ENCODE data around the gene MAN2B2.
"Not testable (repeated sequence)": the region's sequence is repeated elsewhere in the genome, so short reads cannot be mapped to it uniquely, and the experiment has no call there.

MAN2B2 gene

DNA sequence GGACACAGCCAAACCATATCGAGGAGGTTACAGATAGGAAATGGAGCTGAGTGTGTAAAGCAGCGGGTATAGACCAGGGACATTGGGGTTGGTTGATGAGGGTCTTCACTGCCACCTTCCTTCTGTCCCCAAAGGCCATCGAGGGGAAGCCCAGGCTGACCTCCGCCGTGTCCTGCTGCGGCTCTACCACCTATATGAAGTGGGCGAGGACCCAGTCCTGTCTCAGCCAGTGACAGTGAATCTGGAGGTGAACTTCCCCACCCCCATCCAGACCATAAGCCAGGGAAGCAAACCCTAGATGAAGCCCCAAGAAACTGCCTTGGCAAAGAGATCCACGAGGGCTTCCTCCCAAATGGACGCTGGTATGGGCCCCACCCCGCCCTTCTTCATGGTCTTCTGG is 42.3 kb downstream of the MAN2B2 start:
- no peak for DNase-seq (ENCODE audit: low read depth)

DNA sequence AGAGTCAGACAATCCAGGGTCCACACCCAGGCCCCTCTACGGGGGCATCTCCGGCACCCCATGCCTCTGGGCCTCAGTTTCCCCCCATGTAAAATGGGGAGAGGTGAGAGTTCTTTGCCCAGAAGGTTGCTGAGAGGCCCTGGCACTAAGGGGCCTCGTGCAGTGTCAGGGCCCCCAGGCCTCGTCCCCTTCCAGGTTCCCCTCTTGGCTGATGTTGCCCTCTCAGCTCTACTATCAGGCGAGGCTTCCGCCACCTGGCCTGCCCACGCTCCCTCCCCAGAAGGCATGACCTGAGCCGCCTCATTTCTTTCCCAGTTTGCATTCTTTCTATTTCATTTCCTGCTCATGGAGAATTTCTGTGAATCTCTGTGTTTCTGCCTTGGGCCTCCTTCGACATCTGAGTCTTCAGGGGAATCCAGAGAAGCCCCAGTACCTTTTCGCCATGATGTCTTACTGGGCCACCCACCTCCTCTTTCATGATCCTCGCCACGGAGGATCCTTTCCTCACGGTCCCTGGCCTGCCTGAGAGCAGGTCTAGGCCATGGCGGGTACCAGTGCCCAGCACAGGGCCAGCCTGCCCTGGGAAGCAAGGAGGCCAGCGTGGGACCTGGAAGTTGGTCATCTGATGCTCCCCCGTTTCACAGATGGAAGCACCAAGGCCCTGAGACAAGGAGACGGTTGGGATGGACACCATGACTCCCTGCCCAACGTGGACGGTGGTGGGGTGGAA is 43.6 kb downstream of the MAN2B2 start:
- no peak for DNase-seq (ENCODE audit: low read depth)

DNA sequence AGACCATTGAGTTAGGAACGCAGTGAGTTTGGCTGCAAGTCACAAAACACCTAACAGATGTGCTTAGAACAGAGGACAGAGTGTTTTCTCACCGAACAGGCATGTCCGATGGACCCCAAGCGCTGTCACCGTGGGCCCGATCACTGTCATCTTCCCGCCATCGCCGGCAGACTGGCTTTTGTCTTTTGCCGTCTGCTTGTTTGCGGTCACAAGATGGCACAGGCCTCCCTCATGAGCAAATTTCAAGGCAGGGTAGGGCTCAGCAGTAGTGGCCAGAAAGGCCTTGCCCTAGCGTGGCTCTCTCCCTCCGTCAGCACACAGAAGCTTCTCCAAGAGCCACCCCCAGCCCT is 44.1 kb downstream of the MAN2B2 start:
- DNase-seq (ENCODE audit: low read depth) = no peak

DNA sequence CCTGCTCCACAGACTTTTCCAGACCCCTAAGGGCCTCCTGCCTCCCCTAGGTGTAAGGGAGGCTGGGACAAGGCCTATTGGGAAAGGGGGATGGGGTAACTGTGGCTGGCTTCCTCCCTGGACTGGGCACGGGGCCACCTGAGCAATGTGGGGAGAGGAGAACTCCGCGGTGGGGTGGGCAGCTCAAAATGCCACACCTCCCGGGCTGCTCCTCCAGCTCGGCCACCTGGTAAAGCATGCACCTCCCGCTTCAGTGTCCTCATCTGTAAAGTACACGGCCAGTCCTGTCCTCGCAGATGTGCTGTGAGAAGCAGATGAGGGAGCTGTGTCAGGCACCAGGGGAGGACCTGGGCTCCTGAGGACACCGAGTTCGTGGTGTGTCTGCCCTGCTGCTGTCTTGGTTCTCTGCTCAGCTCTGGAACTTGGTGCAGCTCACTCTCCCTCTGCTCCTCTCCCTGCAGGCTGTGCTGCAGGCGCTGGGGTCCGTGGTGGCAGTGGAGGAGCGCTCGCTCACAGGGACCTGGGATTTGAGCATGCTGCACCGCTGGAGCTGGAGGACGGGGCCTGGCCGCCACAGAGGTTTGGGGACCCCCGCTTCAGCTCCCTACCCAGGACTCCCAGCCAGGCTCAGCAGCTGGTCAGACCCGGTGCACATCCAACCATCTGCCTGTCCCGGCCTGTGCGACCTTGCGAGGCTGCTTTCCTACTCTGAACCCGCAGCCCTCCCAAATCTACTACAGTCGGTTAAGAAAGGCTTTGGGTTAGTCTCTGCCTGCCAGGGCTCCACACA is 44.7 kb downstream of the MAN2B2 start:
- no peak for DNase-seq (ENCODE audit: low read depth)

DNA sequence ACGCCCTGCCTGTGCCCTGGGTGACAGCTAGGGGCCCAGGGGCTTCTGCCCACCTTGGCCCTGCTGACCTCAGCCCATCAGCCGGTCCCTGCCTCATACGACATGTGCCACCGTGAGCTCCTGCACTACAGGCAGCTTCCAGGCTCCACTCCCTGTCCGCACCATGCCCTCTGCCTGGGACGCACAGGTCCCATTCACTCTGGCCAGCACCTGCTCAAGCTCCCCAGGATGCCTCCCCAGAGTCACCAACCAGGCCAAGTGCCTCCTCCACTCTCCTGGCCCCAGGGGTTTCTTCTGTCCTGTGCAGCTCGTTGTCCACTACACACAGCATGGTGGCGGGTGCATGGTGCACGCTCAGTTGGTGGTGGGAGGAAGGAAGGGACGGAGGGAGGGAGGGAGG is 45.3 kb downstream of the MAN2B2 start:
- DNase-seq (ENCODE audit: low read depth) = no peak

DNA sequence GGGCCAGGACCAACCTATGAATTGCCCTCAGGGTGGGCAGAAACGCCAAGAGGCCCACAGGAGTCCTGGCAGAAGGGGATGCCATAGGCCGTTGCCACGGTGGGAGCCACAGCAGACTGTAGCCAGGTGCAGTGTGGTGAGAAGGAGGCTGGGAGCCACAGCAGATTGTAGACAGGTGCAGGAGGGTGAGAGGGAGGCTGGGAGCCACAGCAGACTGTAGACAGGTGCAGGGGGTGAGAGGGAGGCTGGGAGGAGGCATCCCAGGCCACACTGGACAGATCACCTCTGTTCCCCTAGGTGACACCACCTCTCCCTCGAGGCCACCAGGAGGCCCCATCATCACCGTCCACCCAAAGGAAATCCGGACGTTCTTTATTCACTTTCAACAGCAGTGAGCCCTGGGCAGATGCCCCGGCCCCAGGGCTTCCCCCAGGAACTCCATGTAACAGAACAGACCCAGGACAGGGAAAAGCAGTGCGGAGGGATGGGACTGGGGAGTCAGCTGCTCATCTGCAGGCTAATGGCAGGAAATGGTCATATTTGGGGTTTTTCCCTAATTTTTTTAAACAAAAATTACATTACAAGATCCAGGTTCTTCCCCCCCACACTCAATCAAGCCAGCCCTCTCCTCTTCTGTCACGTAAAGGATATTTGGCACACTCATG is 46.0 kb downstream of the MAN2B2 start:
- no peak for DNase-seq (ENCODE audit: low read depth)

DNA sequence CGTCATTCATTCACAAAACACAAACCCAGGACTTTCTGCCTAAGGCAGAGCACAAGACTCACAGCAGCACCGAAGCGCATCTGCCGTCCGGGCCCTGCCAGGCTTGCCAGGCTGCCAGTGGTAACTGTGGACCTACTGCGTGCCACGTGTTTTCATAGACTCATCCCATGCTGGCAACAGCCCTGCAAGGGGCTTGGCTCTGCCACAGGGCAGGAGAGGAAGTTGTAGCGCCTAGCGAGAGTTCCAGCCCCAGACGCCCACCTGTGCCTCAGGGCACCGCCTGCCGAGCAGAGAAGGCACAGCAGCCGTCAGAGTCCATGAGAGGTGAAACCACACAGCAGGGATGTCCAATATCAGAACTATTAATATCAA is 46.6 kb downstream of the MAN2B2 start:
- no peak for DNase-seq (ENCODE audit: low read depth)

DNA sequence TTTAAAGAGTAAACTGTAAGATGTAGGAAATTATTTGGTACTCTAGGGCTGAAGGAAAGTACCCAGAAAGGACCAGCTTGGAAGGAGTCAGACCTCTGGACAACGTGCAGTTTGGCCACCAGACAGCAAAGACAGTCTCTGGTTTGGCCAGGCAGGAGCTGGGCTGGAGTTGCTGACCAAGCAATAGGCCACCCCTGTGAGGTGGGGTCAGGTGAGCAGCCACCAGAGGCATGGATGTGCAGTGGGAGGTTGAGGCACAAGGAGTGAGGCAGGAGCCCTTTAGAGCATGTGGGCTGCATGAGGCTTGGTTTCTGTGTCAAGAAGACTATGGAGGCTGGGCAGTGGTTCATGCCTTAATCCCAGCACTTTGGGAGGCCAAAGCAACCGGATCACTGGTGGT is 47.8 kb downstream of the MAN2B2 start:
- no peak for DNase-seq (ENCODE audit: low read depth)

DNA sequence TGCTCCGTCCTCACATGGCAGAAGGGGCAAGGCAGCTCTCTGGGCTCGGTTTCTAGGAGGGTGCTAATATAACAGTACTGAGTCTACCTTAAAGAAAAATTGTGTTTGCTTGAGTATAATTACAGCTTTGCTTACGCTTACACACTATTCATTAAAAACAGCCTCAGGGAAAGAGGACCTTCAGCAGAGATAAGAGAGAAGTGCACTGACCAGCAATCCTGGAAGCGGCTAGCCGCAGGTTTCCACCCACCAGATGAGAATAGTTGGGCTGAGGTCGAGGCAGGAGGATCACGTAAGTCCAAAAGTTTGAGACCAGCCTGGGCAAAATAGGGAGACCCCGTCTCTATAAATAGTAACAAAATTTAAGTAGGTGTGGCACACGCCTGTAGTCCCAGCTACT is 50.3 kb downstream of the MAN2B2 start:
- no peak for DNase-seq (ENCODE audit: low read depth)

DNA sequence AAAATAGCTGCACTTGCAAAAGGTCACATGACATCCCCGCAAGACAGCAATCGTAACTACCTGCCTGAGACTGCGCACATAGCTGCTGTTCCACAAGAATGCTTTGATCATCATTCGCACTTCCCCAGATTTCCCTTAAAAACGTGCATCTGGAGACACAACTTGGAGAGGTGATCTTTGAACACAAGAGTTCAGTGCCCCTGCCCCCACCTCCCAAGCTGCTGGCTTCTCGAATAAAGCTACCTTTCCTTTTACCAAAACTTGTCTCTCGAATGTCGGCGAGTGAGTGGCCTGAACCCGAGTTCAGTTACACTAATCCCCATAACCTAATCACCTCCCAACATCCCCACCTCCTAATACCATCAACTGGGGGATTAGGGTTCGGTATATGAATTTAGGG is 51.1 kb downstream of the MAN2B2 start:
- DNase-seq (ENCODE audit: low read depth) = no peak

DNA sequence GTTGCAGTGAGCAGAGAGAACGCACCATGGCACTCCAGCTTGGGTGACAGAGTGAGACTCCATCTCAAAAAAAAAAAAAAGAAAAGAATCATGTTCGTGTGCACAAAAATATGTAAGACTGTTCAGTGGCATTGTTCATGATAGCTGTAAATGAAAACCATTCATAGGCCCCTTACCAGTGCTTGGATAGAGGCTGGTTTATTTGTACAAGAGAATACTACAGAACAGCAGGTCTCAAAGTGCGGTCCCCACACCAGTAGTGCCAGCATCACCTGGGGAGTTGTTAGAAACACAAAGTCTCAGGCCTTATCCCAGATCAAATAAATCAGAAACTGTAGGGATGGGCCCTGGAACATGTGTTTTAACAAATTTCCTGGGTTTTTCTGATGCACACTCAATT is 52.8 kb downstream of the MAN2B2 start:
- no peak for DNase-seq (ENCODE audit: low read depth)

DNA sequence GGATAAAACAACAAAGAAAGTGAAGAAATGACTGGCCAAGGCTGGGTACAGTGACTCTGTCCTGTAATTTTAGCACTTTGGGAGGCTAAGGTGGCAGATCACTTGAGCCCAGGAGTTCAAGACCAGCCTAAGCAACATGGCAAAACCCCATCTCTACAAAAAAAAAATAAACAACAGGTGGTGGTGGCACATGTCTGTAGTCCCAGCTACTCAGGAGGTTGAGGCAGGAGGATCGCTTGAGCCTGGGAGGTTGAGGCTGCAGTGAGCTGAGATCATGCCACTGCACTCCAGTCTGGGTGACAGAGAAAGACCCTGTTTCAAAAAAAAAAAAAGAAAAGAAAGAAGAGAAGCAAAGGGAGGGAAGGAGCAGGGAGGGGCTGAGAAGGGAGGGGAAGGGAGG is 53.5 kb downstream of the MAN2B2 start:
- not testable (repeated sequence) for DNase-seq (ENCODE audit: low read depth)

DNA sequence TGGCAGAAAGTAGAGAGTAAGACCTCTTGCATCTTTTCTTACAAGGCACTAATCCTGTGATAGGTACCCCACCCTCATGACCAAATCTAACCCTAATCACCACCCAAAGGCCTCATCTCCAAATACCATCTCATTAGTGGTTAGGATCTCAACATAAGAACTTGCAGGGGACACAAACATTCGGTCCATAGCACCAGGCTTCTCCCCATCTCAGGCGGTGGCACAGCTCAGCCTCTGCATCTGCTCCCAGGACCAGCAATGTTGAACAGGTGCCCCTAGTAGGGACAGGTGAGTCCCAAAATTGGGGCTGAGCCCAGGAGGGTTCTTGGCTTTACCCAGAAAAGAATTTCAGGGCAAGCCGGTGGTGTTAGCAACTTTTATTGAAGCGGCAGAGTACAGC is 57.1 kb downstream of the MAN2B2 start:
- DNase-seq (ENCODE audit: low read depth) = no peak

DNA sequence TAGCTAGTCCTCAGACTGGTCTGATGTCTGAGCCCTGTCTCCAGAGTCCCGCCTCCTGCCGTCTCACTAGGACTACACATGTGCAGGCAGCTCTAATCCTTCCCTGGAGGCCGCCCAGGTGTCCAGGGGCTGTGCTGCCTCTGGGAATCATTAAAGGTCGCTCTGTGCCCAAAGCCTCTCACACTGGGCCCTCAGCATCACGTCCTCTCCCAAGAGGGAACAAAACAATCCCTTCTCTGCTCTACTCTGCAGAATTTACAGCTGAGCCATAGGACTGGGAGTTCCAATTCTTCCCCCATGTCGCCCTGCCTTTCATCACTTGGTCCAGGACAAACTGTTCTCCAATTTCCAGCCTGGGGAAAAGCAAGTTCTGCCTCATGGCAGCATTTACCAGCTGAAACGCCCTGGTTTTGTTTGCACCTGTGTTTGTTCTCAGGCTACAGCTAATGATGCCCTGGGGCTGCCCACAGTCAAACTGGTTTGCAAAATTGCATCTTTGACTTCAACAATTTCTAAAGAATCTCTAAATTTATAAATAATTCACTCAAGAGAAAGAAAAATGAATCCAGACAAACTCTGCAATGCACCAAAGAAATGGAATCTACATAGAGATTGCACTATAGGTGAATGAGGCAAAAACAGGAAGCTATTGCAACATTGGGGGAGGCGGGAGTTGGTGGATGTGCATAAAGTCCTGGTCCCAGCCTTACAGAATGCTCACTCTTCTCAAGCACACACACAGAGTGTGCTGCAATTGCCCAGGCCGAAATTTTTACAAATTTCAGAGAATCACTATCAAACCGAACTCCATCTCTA is 58.3 kb downstream of the MAN2B2 start:
- DNase-seq (ENCODE audit: low read depth) = no peak

DNA sequence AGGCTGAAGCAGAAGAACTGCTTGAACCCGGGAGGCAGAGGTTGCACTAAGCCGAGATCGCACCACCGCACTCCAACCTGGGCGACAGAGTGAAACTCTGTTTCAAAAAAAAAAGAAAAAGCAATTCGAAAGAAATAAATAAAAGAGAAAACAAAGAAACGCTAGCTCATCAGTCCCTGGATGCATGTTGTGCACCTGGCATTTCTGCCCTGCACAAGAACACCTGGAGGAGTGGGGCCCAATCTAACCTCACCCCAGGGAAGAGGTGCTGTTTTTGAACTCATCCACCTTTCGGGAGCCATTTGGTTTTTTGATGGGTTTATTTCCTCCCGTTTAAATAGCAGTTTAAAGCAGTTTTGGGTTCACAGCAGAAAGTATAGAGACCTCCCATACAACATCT is 59.8 kb downstream of the MAN2B2 start:
- no peak for DNase-seq (ENCODE audit: low read depth)

DNA sequence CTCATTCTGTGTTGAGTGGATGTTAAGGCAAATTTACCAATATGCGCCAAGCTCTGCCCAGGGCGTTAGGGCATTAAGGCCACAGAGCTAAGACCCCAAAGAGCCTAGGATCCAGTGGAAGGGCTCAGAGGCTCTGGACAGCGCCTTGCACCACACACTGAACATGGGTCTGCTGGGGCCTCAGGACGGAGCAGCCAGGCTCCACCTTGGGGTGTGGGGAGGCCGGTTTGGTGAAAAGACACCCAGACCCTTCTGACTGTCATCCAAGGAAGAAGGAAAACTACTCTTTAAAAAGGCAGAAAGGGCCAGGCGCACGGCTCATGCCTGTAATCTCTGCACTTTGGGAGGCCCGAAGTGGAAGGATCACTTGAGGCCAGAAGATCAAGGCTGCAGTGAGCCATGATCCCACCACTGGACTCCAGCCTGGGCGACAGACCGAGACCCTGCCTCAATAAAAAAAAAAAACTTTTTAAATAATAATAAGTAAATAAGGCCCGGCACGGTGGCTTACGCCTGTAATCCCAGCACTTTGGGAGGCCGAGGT is 64.2 kb downstream of the MAN2B2 start:
- DNase-seq (ENCODE audit: low read depth) = no peak

DNA sequence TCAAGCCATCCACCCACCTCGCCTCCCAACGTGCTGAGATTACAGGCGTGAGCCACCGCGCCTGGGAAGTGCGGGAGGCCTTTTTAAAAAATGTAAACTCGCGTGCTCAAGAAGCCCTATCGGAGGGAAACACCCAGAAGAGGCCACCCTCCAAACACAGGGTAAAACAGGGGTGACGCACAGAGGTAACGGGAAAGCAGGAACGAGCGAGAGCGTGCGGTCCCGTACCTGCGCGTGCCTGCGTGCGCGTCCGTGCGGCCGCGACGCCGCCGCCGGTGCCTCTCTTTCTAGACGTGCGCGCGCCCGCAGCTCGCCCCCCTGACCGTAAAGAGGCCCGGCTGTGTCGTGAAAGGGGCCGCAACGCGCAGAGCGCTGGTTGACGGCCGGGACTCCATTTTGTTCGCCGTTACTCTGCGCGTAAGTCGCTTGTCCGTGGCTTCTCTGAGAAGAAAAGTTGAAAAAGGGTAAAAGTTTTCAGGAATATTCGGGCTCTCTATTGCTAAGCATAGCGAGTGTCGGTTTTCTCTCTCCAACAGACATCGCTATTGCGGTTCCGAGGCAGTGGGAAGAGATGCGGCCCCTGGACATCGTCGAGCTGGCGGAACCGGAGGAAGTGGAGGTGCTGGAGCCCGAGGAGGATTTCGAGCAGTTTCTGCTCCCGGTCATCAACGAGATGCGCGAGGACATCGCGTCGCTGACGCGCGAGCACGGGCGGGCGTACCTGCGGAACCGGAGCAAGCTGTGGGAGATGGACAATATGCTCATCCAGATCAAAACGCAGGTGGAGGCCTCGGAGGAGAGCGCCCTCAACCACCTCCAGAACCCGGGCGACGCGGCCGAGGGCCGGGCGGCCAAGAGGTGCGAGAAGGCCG is 65.5 kb downstream of the MAN2B2 start, which contains the start of gene MRFAP1:
Gene MRFAP1 (plus strand): TSS at position 394 of the 872 bp plus-strand sequence. CDS start 178 bp downstream, at position 572.
- DNase-seq (ENCODE audit: low read depth) = peak; percentile 74

DNA sequence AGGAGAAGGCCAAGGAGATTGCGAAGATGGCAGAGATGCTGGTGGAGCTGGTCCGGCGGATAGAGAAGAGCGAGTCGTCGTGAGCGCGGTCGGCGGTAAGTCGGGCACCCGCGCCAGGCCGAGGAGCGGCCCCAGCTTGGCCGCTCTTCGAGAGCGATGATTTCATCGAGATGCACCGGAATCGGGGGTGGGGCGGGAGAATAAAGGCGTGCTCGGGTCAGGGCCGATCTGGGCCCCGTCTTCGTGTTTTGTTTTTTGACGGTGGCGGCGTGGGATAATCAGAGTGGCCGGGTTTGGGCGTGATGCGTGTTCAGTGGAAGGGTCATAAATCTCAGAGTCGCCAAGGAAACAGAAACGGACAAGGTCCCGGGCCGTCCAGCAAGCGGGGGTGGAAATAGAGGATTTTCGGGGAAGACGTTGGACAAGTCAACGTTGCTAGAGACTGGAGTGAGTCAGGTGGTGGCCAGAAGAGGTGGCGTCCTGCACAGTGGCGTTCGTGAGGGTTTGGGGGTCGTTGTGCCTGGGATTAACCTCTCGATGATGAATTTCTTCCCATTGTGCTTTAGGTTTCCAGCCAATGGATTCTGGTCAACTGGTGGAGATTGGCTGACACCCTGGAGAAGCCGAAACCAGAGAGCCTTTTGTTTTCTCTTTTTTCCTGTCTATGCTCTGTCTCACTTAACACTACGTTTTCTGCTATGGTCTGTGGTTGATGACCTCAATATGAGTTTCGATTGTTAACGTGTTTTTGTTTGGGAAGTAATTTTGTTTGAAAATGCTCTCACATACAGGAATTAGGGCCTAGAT is 66.4 kb downstream of the MAN2B2 start:
- DNase-seq (ENCODE audit: low read depth) = no peak

DNA sequence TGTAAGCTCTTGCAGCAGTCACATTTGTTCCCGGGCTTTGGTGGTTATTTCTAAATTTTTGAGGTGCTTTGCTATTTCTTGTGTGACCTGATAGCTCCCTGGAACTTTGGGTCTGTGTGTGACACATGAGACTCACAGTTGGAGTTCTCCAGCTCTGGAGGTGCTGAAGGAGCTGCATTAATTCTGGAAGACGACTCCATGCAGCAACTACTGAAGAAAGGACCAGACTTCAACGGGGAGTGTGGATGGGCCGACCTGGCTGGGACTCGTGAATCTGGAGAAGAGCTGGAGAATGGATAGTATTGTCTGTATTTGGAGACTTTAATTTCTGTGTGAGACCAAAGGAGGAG is 67.0 kb downstream of the MAN2B2 start:
- DNase-seq (ENCODE audit: low read depth) = no peak

DNA sequence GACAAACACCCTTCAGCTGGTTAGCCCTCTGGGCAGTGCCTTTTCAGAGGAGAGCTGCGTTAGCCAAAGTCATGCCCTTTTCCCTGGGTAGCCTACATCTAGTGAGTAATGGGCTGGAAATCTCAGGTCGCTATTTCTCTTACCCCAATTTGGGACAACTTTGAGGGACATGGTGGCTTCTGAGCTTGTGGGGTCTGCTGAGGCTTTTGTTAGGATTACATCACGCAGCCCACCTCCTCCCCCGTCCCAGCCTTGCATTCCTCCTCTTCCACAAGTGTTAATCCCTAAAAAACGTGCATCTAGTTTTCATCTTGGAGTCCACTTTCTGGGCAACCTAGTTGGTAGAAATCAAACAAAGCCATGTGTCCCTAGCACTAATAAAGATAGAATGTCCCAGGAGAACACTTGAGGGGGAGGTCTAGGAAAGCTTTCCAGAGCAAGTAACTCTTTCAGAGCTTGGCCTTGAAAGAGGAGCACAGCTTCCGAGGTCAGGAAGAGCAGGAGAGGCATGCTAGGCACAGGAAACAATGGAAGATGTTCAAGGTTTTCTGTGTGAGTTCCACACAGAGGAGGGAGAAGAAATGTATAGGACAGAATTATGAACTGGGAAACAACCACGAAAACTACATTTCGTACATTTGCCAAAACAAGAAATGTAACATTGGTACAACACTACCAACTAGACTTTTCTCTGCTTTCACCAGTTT is 68.3 kb downstream of the MAN2B2 start:
- DNase-seq (ENCODE audit: low read depth) = no peak
